ENCODE results near the gene C3orf38.

DNA sequence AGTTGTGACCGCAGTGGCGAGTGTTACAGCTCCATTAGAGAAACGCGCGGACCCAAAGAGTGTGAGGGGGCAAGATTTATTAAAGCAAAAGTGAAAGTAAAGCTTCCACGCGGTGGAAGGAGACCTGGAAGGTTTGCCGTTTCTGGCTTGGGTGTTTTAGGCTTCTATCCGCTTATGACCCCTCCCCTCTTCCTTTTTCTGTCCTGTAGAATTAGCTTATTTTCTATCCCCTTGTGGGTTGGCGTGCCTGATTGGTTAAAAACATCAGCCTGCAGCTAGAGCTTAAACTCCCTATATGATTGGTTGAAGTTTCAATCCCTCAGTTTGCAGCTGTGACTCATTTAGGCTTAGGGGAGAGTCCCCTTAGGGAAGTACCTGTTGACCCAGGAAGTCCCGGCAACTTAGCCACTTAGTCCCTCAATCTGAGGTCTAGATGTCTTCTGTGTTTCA lies 39.6 kb downstream of the C3orf38 start:
- TF ChIP-seq CTCF (IDR thresholded peaks at IDR 0.05 in 2 of 3, conservative IDR thresholded peaks at IDR 0.05 in 1 of 3; ENCODE audit: borderline replicate concordance in 1 of 3, insufficient read depth in 1 of 3, low read depth in 2 of 3, low read length in 2 of 3) (no peak), POLR2A (IDR thresholded peaks at IDR 0.05; ENCODE audit: borderline replicate concordance, extremely low read depth, insufficient read depth, insufficient read length) (no peak), ZNF274 (IDR thresholded peaks at IDR 0.05; ENCODE audit: low read depth, low read length) (no peak), YY1 (IDR thresholded peaks at IDR 0.05; ENCODE audit: extremely low read depth, insufficient replicate concordance, low read depth, low read length) (no peak), ZBTB33 (IDR thresholded peaks at IDR 0.05; ENCODE audit: extremely low read depth, insufficient replicate concordance, low read length) (no peak), ATF3 (IDR thresholded peaks at IDR 0.05) (no peak)
- TF ChIP-seq, protein P1, sequence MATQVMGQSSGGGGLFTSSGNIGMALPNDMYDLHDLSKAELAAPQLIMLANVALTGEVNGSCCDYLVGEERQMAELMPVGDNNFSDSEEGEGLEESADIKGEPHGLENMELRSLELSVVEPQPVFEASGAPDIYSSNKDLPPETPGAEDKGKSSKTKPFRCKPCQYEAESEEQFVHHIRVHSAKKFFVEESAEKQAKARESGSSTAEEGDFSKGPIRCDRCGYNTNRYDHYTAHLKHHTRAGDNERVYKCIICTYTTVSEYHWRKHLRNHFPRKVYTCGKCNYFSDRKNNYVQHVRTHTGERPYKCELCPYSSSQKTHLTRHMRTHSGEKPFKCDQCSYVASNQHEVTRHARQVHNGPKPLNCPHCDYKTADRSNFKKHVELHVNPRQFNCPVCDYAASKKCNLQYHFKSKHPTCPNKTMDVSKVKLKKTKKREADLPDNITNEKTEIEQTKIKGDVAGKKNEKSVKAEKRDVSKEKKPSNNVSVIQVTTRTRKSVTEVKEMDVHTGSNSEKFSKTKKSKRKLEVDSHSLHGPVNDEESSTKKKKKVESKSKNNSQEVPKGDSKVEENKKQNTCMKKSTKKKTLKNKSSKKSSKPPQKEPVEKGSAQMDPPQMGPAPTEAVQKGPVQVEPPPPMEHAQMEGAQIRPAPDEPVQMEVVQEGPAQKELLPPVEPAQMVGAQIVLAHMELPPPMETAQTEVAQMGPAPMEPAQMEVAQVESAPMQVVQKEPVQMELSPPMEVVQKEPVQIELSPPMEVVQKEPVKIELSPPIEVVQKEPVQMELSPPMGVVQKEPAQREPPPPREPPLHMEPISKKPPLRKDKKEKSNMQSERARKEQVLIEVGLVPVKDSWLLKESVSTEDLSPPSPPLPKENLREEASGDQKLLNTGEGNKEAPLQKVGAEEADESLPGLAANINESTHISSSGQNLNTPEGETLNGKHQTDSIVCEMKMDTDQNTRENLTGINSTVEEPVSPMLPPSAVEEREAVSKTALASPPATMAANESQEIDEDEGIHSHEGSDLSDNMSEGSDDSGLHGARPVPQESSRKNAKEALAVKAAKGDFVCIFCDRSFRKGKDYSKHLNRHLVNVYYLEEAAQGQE (IDR thresholded peaks at IDR 0.05; ENCODE audit: low read depth), result no peak
